HFFc6 (cell line): ENCODE results near the gene ULBP2. TPM values are rescaled to one million over a fixed set of nuclear protein-coding genes. Genes with fewer than 3 reads are reported as not detected.
"Not testable (repeated sequence)": the region's sequence is repeated elsewhere in the genome, so short reads cannot be mapped to it uniquely, and the experiment has no call there.

Source experiments
- DNase-seq: peaks from one replicate; pipeline ENCODE4 v3.0.0-alpha.2; 2018
- H3K27ac Mint-ChIP-seq: 2 replicates; pipeline ENCODE4 v1.8.0; 2020; ENCODE audit warnings: mild to moderate bottlenecking, mixed read lengths
- H3K27me3 Mint-ChIP-seq: 2 replicates; pipeline ENCODE4 v1.8.0; 2021; ENCODE audit warnings: mild to moderate bottlenecking, moderate library complexity, mixed read lengths; ENCODE audit not compliant: insufficient read depth
- H3K36me3 Mint-ChIP-seq: 2 replicates; pipeline ENCODE4 v1.8.0; 2021; ENCODE audit warnings: low read depth, mixed read lengths
- H3K4me1 Mint-ChIP-seq: 2 replicates; pipeline ENCODE4 v1.8.0; 2020; ENCODE audit warnings: low read depth, mixed read lengths
- H3K4me3 Mint-ChIP-seq: 2 replicates; pipeline ENCODE4 v1.8.0; 2020; ENCODE audit warnings: mild to moderate bottlenecking, moderate library complexity, mixed read lengths
- H3K9me3 Mint-ChIP-seq: 2 replicates; pipeline ENCODE4 v1.8.0; 2020; ENCODE audit warnings: mild to moderate bottlenecking, mixed read lengths
- total RNA-seq, 6 experiments: library from RNA; stranded (reverse); fragmentation: NEBNext Ultra II Directional; extraction: Animal tissue kit (Norgen Biotek cat#: 25700); gene quantifications; 2 replicates in 1 of 6; 3 replicates in 5 of 6; pipeline ENCODE4 v1.2.3, GENCODE V29; 2021
- TF ChIP-seq, protein P1 (sequence below): fragments of 200-600 bp; sonication (generic); IDR thresholded peaks from 2 replicates; pipeline ENCODE4 v1.5.0; 2021; ENCODE audit warnings: antibody characterized with exemption, mild to moderate bottlenecking

ULBP2 gene
- total RNA-seq, 6 experiments from 2014 or later = 16.2 to 23.2 (median 19.4) TPM

- Mint-ChIP-seq H3K9me3 (peaks cover 18% of the 10 kb centered on the region), H3K4me3 (peak overlapping the region; percentile 47), H3K27me3 (peaks cover 79% of the 10 kb centered on the region), H3K4me1 (peaks cover 17% of the 10 kb centered on the region), H3K27ac (no peak overlapping the region), H3K36me3 (peaks cover 9% of the 10 kb centered on the region)
- TF ChIP-seq, protein P1, sequence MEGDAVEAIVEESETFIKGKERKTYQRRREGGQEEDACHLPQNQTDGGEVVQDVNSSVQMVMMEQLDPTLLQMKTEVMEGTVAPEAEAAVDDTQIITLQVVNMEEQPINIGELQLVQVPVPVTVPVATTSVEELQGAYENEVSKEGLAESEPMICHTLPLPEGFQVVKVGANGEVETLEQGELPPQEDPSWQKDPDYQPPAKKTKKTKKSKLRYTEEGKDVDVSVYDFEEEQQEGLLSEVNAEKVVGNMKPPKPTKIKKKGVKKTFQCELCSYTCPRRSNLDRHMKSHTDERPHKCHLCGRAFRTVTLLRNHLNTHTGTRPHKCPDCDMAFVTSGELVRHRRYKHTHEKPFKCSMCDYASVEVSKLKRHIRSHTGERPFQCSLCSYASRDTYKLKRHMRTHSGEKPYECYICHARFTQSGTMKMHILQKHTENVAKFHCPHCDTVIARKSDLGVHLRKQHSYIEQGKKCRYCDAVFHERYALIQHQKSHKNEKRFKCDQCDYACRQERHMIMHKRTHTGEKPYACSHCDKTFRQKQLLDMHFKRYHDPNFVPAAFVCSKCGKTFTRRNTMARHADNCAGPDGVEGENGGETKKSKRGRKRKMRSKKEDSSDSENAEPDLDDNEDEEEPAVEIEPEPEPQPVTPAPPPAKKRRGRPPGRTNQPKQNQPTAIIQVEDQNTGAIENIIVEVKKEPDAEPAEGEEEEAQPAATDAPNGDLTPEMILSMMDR = no peak
- DNase-seq = no peak
Measured at GRCh38 chr6:149990661-149991471, 49.1 kb downstream of the ULBP2 start.

GRCh38 chr6:149991472-149991795, 49.6 kb downstream of the ULBP2 start:
- H3K27me3 Mint-ChIP-seq = peaks cover 81% of the 10 kb centered on the region
- not testable (repeated sequence) for H3K36me3 Mint-ChIP-seq, H3K27ac Mint-ChIP-seq, DNase-seq, H3K4me3 Mint-ChIP-seq
- peaks cover 17% of the 10 kb centered on the region for H3K4me1 Mint-ChIP-seq
- H3K9me3 Mint-ChIP-seq = peaks cover 18% of the 10 kb centered on the region

GRCh38 chr6:149991838-149992237, 50.0 kb downstream of the ULBP2 start:
- H3K9me3 Mint-ChIP-seq = peaks cover 18% of the 10 kb centered on the region
- TF ChIP-seq, protein P1 = no peak
- H3K36me3 Mint-ChIP-seq = peaks cover 9% of the 10 kb centered on the region
- H3K27ac Mint-ChIP-seq = no peak overlapping the region
- no peak overlapping the region for H3K4me3 Mint-ChIP-seq
- peaks cover 81% of the 10 kb centered on the region for H3K27me3 Mint-ChIP-seq
- peaks cover 17% of the 10 kb centered on the region for H3K4me1 Mint-ChIP-seq
- DNase-seq = no peak

DNA sequence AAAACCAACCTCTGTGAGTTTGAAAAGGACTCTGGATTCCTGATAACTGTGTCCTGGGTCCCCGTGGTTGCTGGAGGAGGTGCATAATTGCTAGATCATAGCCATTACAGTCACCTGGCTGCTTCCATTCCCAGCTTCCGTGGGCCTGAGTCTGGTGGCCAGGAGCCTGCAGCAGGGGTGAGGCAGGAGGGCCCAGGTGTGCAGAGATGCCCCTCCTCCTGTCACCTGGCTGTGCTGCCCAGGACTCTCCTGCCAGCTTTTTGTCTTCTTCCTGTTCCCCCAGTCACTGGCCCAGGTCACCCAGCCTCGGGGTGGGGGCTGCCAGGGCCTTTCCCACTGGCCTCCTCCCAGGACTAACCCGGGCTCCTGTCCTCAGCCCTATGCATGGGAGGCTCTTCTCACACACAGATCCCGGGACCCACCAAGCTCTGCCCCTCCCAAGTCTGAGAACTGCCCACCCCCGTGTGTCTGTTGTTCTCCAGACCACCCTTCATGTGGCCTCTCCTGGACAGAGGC, 53.5 kb downstream of the ULBP2 start:
- no peak for DNase-seq
- no peak overlapping the region for H3K27ac Mint-ChIP-seq
- TF ChIP-seq, protein P1 = no peak
- peaks cover 10% of the 10 kb centered on the region for H3K4me1 Mint-ChIP-seq
- no peak overlapping the region for H3K4me3 Mint-ChIP-seq
- no peaks in the 10 kb centered on the region for H3K9me3 Mint-ChIP-seq
- H3K27me3 Mint-ChIP-seq = peaks cover 64% of the 10 kb centered on the region
- H3K36me3 Mint-ChIP-seq = no peaks in the 10 kb centered on the region

DNA sequence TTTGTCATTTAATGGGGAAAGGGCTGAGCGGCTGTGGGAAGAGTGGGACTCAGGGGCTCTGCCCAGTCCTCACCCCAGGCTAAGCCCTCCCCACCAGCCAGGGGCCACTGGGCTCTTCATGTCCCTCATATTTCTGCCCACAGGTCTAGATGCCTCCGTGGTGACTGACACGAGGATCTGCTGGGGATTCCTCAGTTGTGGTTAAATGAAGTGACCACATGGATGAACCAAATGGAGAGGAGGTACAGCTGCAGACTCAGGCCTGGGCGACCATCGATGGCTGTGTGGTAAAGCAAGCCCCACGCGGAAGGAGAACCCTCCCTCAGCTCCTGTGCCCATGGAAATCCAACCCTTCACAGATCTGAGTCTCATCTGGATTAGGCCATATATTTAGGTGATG, 54.2 kb downstream of the ULBP2 start:
- no peaks in the 10 kb centered on the region for H3K36me3 Mint-ChIP-seq
- no peak overlapping the region for H3K4me3 Mint-ChIP-seq
- H3K27me3 Mint-ChIP-seq = peaks cover 65% of the 10 kb centered on the region
- H3K27ac Mint-ChIP-seq = no peak overlapping the region
- no peak for DNase-seq
- H3K4me1 Mint-ChIP-seq = peaks cover 4% of the 10 kb centered on the region; the same call in 1 of the 2 replicates
- no peaks in the 10 kb centered on the region for H3K9me3 Mint-ChIP-seq
- TF ChIP-seq, protein P1 = no peak

Other genes starting within 250 kb of the ULBP2 start
- gene LATS1, start 223.9 kb upstream of the ULBP2 start, total RNA-seq = 10 to 100 TPM; 17.8 to 22.2 (median 20.1) TPM
- 10 to 100 TPM; 29.6 to 43.3 (median 37.2) TPM for gene NUP43, start 195.5 kb upstream of the ULBP2 start, total RNA-seq
- 100 to 1,000 TPM in 5 of 6 experiments, 10 to 100 TPM in 1; 99.7 to 126 (median 112) TPM for gene PCMT1, start 192.3 kb upstream of the ULBP2 start, total RNA-seq
- 10 to 100 TPM; 27.4 to 34.6 (median 30.4) TPM for gene LRP11, start 77.7 kb upstream of the ULBP2 start, total RNA-seq
- gene RAET1E, start 43.9 kb upstream of the ULBP2 start, total RNA-seq = under 1 TPM in 5 of 6 experiments, not detected in 1; 0.14 to 0.41 (median 0.26) TPM
- 1 to 10 TPM in 2 of 6 experiments, under 1 TPM in 4; 0.64 to 1.1 (median 0.83) TPM for gene RAET1G, start 18.9 kb upstream of the ULBP2 start, total RNA-seq
- 10 to 100 TPM in 2 of 6 experiments, 1 to 10 TPM in 4; 8.6 to 12.7 (median 9.8) TPM for gene ULBP1, start 21.9 kb downstream of the ULBP2 start, total RNA-seq
- not detected for gene RAET1L, start 83.5 kb downstream of the ULBP2 start, total RNA-seq
- gene ULBP3, start 127.1 kb downstream of the ULBP2 start, total RNA-seq = 10 to 100 TPM; 11.2 to 15.8 (median 12.7) TPM
- gene PPP1R14C, start 201.0 kb downstream of the ULBP2 start, total RNA-seq = under 1 TPM in 1 of 6 experiments, not detected in 5; 0.17 TPM